ENCODE measurements around the gene SLC38A1.
"Not testable (repeated sequence)": the region's sequence is repeated elsewhere in the genome, so short reads cannot be mapped to it uniquely, and the experiment has no call there.

Gene SLC38A1

DNA sequence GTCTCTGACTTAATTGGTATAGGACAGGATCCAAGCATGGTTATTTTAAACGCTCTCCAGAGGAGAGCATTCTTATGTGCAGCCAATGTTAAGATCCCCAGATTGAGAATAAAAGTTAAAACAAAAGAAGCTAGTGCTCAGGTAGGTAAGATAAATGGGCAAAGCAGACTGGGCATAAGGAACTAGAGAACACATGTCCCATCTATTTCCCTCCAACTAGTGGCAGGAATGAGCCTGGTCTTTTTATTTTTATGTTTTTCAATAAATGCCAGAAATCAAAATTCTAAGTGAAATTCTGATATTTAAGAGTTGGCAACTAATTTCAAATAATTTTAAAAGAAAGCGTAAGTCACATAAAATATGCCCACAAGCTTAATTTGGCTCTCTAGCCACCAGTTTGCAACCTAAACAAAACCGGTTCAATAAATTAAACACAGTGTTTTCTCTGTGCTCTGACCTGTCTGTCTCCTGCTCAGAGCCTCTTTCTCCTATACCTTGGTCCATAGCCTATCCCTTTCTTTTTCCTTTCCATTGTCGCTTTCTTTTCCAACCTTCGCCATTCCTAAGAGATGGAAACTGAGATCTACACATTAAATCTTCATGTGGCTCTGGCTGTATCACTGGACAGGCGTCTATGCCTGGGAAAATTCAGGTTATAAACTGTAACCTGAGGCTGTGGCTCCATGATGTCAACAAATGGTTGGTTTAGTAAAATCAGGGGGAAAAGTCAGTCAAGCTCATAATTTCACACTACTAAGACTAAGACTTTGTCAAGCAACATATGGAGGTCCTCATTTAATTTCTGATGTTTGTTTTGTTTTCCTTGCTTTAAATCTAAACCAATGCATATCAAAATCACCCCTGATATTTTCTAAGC lies 5.5 kb downstream of the SLC38A1 start:
- DNase-seq = no peak

DNA sequence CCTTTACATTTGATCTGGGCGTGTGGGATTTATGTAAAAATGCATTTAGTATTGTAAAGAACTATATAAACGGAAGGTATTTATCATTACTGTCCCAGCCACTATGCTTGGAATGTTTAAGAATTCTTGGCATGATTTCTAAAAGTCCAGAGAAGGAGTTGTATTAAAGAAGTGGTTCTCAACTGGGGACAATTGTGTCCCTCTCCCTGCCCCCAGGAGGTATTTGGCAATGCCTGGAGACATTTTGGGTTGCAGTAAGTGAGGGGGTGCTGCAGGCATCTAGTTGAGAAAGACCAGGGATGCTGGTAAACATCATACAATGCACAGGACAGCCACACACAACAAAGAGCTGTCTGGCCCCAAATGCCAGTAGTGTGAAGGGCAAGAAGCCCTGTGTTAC lies 7.2 kb downstream of the SLC38A1 start:
- DNase-seq = no peak

DNA sequence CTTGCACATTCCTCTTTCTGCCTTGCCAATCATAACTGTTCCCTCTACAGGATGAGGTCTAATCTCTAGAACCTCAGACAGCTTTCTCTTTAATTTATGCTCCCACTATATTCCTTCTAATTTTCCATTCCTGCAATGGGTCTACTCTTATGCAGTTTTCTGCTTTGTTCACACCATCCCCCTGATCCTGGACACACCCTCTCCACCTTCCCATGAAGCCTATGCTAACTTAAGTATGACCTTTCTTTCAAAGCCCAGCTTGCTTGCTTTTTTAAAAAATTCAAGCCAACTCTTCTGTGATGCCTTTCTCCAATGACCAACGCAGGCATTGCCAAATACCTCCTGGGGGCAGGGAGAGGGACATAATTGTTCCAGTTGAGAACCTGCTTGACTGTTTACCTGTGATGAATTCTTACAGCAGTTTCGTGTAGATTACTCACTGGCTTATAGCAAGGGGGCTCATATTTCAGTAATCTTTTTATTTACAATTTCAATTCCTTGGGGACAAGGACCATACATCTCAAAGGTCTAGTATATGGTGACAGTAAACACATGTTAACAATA lies 7.8 kb downstream of the SLC38A1 start:
- DNase-seq = peak; percentile 12

DNA sequence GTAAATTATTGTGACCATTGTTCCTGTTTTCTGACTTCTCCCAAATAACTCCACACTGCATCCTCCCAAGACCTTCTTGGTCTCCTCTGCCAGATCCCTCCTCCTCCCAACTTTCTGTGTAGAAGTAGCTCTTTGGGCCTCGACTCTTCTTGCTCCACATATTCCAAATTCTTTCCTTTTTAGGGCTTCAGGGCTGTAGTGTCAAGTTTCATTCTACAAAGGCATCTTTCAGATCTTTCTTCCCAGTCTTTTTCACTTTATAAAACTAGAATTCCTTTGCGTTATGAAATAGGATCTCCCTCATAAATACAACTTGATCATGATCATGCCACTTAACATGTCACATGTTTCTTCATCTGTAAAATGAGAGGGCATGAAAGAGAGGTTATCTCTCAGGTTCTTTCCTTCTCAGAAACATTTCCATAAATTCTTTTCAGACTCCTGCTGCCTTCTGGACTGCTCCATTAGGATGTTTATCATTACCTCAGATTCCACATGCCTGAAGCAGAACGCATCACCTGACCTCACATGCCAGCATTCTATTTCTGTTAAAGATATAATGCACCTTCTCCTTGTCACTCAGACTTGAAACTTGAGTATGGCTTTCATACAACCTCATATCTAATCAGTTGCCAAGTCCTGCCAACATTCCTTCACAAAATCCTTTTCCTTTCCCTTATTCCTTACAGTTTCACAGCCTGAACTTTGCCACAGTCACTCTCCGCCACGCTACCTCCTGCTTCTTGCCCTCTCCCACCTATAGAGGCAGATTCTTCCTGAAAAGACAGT lies 8.5 kb downstream of the SLC38A1 start:
- DNase-seq = no peak

DNA sequence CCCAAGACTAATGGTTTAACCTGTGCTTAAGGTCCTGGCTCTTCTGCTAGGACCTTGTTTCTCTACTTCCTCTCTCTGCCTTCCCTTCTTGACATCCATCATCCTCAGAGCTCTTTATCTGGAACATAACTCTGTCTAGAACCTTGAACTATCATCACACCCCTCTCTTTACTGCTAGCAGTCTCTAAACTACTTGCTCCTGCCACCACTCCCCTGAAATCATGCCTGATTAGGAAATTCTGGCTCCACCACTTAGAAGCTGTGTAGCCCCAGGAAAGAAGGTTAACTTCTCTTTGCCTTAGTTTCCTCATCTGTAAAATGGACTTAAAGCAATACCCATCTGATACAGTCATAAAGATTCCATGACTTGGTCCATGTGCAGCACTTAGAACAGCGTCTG lies 9.1 kb downstream of the SLC38A1 start:
- DNase-seq = no peak

DNA sequence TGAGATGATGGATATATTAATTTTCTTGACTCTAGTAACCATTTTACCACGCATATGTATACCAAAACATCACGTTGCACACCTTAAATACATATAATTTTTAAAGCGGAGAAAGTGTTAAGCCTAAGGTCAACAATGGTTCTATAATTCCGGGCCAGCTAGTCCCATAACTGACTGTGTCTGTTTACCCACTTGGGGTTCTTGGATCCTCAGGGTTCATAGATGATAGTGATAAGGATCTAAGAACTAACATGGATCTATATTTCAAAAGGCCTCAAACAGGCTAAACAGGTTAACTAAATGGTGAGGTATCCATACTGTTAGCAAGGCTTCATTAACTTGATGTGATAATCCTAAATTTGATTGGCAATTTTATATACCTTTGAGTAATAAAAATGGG lies 9.8 kb downstream of the SLC38A1 start:
- no peak for DNase-seq

DNA sequence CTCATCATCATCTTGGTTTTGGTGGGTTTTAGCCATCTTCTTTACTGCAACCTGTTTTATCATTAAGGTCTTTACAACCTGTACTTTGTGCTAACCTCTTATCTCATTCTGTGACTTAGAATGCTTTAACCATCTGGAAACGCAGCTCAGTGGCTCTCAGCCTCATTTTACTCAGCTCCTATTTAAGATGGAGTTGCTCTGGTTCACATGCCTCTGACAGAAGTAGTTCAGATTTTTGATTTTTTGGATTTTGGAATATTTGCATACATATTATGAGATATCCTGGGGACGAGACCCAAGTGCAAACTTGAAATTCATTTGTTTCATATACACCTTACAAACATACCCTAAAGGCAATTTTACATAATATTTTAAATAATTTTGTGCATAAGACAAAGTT lies 10.7 kb downstream of the SLC38A1 start:
- DNase-seq = no peak

DNA sequence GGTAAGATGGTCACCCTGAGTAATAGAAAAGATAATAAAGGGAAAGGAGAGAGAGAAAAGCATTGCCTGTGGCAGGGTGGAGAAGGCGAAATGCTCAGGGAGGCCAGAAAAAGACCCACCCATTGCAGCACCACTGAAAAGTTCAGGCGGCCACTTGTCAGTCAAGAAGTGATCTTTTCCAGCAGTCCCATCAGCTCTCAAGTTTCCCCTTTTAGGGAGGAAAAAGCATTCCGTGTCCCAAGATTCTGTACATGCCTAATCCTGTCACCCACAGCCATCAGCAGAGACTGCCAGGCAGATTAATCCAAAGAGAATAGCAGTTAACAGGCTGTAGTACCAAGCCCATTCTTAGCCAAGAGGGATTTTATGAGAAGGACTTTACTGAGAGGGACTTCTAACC lies 11.9 kb downstream of the SLC38A1 start:
- DNase-seq = no peak

DNA sequence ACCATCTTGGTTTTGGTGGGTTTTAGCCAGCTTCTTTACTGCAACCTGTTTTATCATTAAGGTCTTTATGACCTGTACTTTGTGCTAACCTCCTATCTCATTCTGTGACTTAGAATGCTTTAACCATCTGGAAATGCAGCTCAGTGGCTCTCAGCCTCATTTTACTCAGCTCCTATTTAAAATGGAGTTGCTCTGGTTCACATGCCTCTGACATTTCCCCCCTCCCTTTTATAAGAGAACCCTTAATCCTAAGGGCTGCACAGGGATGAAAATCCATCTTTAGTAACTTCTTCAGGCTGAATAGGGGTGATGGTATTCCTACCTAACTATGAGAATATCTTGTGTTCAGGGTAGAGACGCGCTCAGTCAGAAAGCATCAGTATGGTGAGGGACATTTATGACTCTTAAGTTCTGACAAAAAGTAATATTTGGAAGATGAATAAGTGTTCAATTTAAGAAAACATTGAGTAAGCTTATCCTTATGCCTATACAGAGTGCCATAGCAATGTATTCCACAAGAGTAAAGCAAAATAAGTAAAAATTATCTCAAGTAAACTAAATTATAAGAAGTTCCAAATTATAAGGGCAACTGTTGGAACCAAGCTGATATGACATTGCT lies 15.2 kb downstream of the SLC38A1 start:
- no peak for DNase-seq

DNA sequence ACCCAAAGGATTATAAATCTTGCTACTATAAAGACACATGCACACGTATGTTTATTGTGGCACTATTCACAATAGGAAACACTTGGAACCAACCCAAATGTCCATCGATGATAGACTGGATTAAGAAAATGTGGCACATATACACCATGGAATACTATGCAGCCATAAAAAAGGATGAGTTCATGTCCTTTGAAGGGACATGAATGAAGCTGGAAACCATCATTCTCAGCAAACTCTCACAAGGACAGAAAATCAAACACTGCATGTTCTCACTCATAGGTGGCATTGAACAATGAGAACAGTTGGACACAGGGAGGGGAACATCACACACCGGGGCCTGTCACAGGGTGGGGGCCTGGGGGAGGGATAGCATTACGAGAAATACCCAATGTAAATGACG lies 16.8 kb downstream of the SLC38A1 start:
- not testable (repeated sequence) for DNase-seq

DNA sequence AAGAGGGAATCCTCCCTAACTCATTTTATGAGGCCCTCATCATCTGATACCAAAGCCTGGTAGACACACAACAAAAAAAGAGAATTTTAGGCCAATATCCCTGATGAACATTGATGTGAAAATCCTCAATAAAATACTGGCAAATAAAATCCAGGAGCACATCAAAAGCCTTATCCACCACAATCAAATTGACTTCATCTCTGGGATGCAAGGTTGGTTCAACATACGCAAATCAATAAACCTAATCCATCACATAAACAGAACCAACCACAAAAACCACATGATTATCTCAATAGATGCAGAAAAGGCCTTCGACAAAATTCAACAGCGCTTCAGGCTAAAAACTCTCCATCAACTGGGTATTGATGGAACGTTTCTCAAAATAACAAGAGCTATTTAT lies 18.9 kb downstream of the SLC38A1 start:
- not testable (repeated sequence) for DNase-seq

DNA sequence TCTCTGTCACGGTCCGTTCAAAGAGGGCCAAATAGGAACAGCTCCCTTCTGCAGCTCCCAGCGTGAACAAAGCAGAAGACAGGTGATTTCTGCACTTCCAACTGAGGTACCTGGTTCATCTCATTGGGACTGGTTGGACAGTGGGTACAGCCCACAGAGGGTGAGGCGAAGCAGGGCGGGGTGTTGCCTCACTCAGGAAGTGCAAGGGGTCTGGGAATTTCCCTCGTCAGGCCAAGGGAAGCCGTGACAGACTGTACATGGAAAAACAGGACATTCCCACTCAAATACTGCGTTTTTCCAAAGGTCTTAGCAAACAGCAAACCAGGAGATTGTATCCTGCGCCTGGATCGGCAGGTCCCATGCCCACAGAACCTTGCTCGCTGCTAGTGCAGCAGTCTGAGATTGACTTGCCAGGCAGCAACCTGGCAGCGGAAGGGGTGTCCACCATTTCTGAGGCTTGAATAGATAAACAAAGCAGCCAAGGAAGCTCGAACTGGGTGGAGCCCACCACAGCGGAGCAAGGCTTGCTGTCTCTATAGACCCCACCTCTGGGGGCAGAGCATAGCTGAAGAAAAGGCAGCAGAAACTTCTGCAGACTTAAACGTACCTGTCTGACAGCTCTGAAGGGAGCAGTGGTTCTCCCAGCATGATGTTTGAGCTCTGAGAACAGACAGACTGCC lies 22.7 kb downstream of the SLC38A1 start:
- no peak for DNase-seq

DNA sequence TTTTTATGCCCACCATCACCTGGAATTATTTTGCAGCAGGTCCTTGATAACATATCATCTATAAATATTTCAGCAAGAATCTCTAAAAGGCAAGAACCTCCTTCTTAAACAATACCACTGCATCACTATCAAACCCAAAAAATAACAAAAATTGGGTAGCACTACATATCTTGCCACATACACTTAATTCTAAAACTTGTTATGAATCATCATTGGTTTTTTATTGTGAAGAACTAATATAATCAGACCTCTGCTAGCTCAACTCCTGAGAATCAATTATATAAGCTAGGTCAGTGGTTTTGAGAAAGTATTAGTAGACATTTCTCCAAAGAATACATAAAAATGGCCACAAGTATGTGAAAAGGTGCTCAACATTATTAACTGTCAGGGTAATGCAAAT lies 23.8 kb downstream of the SLC38A1 start:
- DNase-seq = no peak

DNA sequence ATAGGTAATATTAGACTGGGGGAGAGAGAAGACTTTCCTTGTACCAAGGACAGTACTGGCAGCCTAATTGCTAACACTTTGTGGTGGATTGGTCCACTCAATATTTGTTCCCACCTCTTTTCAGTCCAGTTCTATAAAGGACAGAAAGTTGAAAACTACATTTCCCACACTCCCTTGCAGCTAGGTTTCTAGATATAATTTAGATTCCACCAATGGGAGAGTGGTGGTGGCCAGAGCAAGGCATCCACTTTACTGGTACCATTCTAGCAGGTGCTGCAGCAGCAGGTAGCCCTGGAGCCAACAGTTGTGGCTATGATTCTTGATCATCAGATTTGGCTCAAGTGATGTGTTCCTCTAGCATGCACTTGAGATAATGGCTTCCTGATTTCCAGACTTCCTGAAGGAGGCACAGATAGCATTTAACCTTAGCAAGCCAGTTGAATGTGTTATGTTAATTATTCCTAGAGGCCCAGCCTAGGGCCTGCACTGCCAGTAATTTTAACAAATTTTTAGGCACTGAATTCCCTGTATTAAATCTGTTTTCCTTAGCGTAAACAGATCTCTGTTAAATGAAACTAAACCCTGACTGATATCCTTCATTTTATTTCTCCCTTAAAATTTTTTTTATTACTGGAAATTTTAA lies 24.4 kb downstream of the SLC38A1 start:
- no peak for DNase-seq

DNA sequence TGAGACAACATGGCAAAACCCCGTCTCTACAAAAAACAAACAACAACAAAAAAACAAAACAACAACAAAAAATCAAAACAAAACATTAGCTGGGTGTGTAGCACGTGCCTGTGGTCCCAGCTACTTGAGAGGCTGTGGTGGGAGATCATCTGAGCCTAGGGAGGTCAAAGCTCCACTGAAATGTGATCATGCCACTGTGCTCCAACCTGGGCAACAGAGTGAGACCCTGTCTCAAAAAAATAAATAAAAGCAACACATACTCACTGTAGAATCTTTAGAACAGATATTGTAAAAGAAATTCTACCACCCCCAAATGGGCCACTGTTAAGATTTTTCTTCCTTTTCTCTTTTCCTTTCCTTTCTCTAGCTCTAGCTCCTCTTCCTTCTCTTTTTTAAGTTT lies 26.3 kb downstream of the SLC38A1 start:
- DNase-seq = no peak

DNA sequence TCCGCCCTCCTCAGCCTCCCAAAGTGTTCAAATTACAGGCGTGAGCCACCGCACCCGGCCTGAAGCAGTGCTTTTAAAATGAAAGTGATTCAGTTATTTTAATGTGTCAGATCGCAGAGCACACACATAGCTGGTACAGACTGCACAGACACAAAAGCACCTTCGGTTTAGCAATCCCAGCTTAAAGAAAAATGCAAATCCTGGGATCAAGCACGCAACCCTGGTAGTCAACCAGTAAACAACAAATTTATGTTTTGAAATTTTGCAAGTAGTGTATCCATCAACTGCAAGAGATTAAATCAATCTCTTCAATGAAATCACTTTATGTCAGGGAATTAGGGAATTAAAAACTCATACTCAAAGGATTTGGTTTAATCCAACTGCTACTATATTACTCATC lies 28.4 kb downstream of the SLC38A1 start:
- DNase-seq = no peak

DNA sequence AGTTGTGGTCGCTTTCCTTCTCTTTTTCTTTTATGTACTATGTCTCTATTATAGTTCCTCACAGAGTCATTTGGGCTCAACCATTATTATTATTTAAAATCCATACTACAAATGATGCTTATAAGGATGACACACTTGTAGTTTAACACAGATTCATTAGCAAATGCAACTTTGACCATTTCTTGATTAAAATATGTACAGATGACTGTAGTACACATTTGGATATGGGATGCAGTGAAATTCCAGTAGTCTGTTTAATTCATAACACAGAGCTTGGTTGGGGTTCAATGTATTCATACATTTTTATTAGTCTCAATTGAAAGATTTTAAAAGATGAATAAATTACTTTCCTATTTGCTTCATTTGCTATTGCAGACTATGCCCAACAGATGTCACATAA lies 30.0 kb downstream of the SLC38A1 start:
- no peak for DNase-seq

DNA sequence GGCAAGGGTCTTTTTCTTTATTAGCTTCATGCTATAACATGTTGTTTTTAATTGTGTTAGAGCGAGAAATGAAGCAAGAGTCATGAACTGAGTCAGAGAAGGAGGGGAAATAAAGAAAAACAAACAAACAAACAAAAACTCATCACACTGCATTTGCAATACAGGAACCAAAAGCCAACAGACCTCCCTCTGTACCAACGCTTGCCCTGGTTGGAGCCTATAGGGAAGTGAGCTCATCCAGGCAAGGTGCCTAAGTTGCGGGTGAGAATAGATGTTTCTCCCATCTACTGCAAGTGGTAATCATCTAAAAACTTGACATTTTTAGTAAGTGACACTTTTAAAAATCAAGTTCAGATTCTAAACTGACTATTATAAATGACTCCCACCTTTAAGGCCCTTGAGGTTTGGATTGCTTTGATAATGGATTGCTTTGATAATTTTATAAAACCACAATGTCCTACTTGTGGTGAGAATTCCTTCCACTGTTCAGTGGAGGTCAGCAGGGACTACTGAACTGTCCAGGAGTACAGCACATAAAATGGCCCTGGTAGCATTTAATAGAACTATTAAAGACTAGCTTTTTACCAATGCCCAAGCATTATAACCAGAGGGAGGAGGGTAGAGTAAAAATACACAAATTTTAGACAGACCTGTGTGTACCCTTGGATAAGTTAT lies 31.3 kb downstream of the SLC38A1 start:
- DNase-seq = no peak

DNA sequence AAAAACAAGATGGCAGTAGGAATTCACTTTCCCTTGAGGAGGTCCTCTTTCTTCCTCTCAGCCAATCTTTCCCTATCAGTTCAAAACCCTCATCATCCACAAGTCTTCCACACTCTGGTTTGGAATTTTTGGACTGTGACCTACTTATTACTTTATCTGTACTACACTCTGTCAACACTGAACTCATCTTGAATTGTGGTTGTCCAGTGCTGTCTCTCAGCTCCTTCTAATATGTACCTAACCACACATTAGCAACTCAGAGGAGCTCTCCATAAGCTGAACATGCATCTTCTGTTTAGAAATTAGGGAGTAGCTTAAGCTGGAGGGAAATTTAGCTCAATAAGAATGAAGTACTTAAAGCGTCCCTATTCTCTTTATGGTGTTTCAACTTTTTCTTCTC lies 34.8 kb downstream of the SLC38A1 start:
- DNase-seq = no peak

DNA sequence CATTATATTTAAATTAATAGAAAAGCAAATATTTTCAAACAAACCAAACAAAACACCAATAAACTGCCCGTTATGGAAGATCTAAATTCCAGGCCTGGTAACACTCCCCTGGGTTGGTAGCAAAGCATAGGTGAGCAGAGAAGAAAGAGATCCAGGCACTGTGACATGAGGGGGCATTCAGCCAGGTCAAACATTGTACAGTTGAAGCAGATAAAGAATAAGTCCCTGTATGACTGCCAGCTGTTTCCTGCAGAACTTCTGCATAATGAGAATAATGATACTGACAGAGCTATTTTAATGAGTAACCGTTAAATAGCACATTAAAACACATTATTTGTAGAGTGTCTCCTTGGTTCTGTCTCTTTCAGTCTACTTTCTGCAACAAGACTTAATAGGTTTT lies 35.4 kb downstream of the SLC38A1 start:
- no peak for DNase-seq

DNA sequence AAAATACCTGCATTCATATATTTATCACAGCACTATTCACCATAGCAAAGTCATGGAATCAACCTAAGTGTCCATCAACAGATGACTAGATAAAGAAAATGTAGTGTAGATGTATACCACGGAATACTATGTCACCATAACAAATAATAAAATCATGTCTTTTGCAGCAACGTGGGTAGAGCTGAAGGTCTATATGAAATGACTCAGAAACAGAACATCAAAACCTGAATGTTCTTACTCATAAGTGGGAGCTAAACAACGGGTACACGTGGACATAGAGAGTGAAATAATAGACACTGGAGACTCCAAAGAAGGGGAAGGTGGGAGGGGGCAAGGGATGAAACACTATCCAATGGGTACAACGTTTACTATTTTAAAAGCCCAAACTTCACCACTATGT lies 37.9 kb downstream of the SLC38A1 start:
- DNase-seq = no peak

DNA sequence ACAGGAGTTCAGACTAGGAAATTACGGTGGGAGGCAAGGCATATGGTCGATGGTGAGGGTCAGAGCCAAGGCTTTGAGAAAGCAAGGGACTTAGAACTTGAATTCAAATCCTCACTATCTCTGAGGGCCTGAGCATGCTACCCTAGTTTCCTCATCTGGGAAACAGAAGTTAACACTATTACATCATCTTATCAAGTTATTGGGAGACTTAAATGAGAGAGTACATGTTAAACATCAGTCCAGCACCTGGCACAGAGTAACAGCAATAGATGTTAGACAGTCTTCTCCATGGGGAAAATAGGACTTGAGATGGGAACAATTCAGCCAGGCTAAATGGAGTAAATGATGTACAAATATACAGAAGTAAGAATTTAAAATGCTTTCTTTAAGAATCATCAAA lies 38.5 kb downstream of the SLC38A1 start:
- no peak for DNase-seq

Measured in NCI-H1436 (cell line).